A549 (cell line): ENCODE measurements around the gene CCDC137. TPM values are rescaled to one million over a fixed set of nuclear protein-coding genes. Genes with fewer than 3 reads are reported as not detected.

Source experiments
- ATAC-seq, 2 experiments: fragments of 200-7000 bp in 1 of 2; fragments of >200 bp in 1 of 2; cut with Nextera tagmentation in 1 of 2; cut with Tn5 transposase in 1 of 2; 3 replicates each; pipeline versions ENCODE4 v1.8.0 to v1.9.1; 2018 to 2020; ENCODE audit warnings: mild to moderate bottlenecking in 1 of 2, moderate library complexity in 1 of 2
- CTCF ChIA-PET: fragments of 300-600 bp; sonication (Branson Sonifier 250); formaldehyde crosslinking; extraction: SDS; loops from one replicate; lab custom pipeline; 2021; ENCODE audit warnings: antibody characterized with exemption, inconsistent platforms; lab: Yijun Ruan, JAX
- POLR2A ChIA-PET: fragments of 350-600 bp; formaldehyde crosslinking; extraction: SDS; loops from one replicate; lab custom pipeline; 2021; ENCODE audit warnings: antibody characterized with exemption, inconsistent platforms; lab: Yijun Ruan, JAX
- DNase-seq, 2 experiments: peaks; one replicate each; pipeline versions ENCODE4 v3.0.0 to v3.0.0-alpha.2; 2011 to 2016; ENCODE audit warnings: low read depth in 1 of 2, low spot score in 1 of 2
- FAIRE-seq: peaks from 2 replicates; lab custom pipeline; 2011; peaks lifted over from hg19 to GRCh38; lab: Jason Lieb, UNC
- H3K27ac ChIP-seq, 2 experiments: fragments of >200 bp; sonication (Bioruptor Twin); formaldehyde crosslinking; 3 replicates each; pipeline ENCODE4 v1.5.1; 2016 to 2017
- H3K4me1 ChIP-seq: fragments of >200 bp; sonication (Bioruptor Twin); formaldehyde crosslinking; 3 replicates; pipeline ENCODE4 v1.6.1; 2016
- H3K4me2 ChIP-seq: fragments of >200 bp; sonication (Bioruptor Twin); formaldehyde crosslinking; 3 replicates; pipeline ENCODE4 v1.6.1; 2016
- H3K4me3 ChIP-seq: fragments of >200 bp; sonication (Bioruptor Twin); formaldehyde crosslinking; 3 replicates; pipeline ENCODE4 v1.5.1; 2016
- H3K9me3 ChIP-seq: fragments of >200 bp; sonication (Bioruptor Twin); formaldehyde crosslinking; 3 replicates; pipeline ENCODE4 v1.6.1; 2016
- CBX2 ChIP-seq: fragments of 200-600 bp; sonication (generic); IDR thresholded peaks from 2 replicates; pipeline ENCODE4 v1.6.1; 2016; ENCODE audit warnings: low read depth, mild to moderate bottlenecking, borderline replicate concordance
- CEBPB ChIP-seq, 2 experiments: fragments of >200 bp in 1 of 2; sonication (Bioruptor Twin) in 1 of 2; formaldehyde crosslinking in 1 of 2; IDR thresholded peaks; 2 replicates each; pipeline ENCODE4 v1.6.1; 2012 to 2016
- CHD2 ChIP-seq: fragments of 150-350 bp; IDR thresholded peaks from 2 replicates; pipeline ENCODE4 v1.6.1; 2014; ENCODE audit warnings: low read length; ENCODE audit not compliant: partially characterized antibody
- CTCF ChIP-seq: fragments of >200 bp; sonication (Bioruptor Twin); formaldehyde crosslinking; IDR thresholded peaks from 3 replicates; pipeline ENCODE4 v1.5.1; 2016
- E2F6 ChIP-seq: IDR thresholded peaks from 2 replicates; pipeline ENCODE4 v1.6.1; 2012; ENCODE audit warnings: low read depth, borderline replicate concordance
- EHF ChIP-seq: fragments of 250-450 bp; sonication (Bioruptor Pico); IDR thresholded peaks from 2 replicates; pipeline ENCODE4 v1.5.0; 2020; ENCODE audit warnings: mild to moderate bottlenecking
- EP300 ChIP-seq, 2 experiments: fragments of >200 bp; sonication (Bioruptor Twin); formaldehyde crosslinking; IDR thresholded peaks; 2 replicates in 1 of 2; 3 replicates in 1 of 2; pipeline ENCODE4 v1.6.1; 2016 to 2017
- HOXA7 ChIP-seq: fragments of 250-450 bp; sonication (Bioruptor Pico); IDR thresholded peaks from 2 replicates; pipeline ENCODE4 v1.5.0; 2020; ENCODE audit warnings: mild to moderate bottlenecking, moderate library complexity
- HOXB5 ChIP-seq: fragments of 250-450 bp; sonication (Bioruptor Pico); IDR thresholded peaks from 2 replicates; pipeline ENCODE4 v1.5.0; 2020; ENCODE audit warnings: mild to moderate bottlenecking, moderate library complexity
- KDM1A ChIP-seq: fragments of 200-600 bp; sonication (generic); IDR thresholded peaks from 2 replicates; pipeline ENCODE4 v1.6.1; 2016; ENCODE audit warnings: low read depth, mild to moderate bottlenecking
- MAZ ChIP-seq: fragments of 150-350 bp; IDR thresholded peaks from 2 replicates; pipeline ENCODE4 v1.6.1; 2014; ENCODE audit warnings: antibody characterized with exemption, low read depth, low read length, borderline replicate concordance
- RNF2 ChIP-seq: fragments of 200-600 bp; sonication (generic); IDR thresholded peaks from 2 replicates; pipeline ENCODE4 v1.6.1; 2016; ENCODE audit warnings: low read depth, mild to moderate bottlenecking, antibody characterized with exemption, moderate library complexity, borderline replicate concordance
- USF2 ChIP-seq: fragments of 450-650 bp; IDR thresholded peaks from 2 replicates; pipeline ENCODE4 v1.6.1; 2014; ENCODE audit warnings: antibody characterized with exemption
- ZFP36 ChIP-seq: fragments of 450-650 bp; IDR thresholded peaks from 2 replicates; pipeline ENCODE4 v1.6.1; 2014; ENCODE audit warnings: borderline replicate concordance; ENCODE audit not compliant: partially characterized antibody
- WGBS: methylation state at CpG from one replicate; pipeline ENCODE4 v1.1.6; 2017; ENCODE audit errors: missing lambda C conversion rate; 5-methylcytosine and 5-hydroxymethylcytosine counted together
- polyA plus RNA-seq, 4 experiments: library from polyadenylated mRNA; depleted of rRNA in 3 of 4; stranded (reverse); fragments of >200 nt; fragmentation: RNase III in 1 of 4; extraction: RNeasy Plus Mini Kit Qiagen cat#74134 plus additional on column Dnase treatment in 1 of 4; gene quantifications; 2 replicates in 3 of 4; 3 replicates in 1 of 4; pipeline ENCODE4 v1.2.3, GENCODE V29; 2011 to 2017

Gene CCDC137
- polyA plus RNA-seq, 2 of the 4 experiments (the other 2 are of a cell fraction) = 22.6 to 55.0 TPM

- WGBS = 93% methylated on average over 15 of the region's 18 CpGs
- ATAC-seq (no peak), FAIRE-seq (no peak), DNase-seq (no peak)
- CTCF ChIA-PET = interaction anchor here (1.1 to 1.7 kb wide), 4 partner anchors 9 to 29 kb away, joined by 3 to 8 read pairs (median 6); no protein-coding TSS in a partner anchor
- Histone ChIP-seq H3K27ac (no peak overlapping the region), H3K4me1 (peaks cover 12% of the 10 kb centered on the region), H3K4me2 (no peak overlapping the region), H3K4me3 (no peak overlapping the region), H3K9me3 (no peaks in the 10 kb centered on the region)
- POLR2A ChIA-PET = no interaction called here
- TF ChIP-seq KDM1A (no peak), CEBPB (IDR thresholded peaks at IDR 0.05) (no peak), HOXA7 (CRISPR knock-in tag) (no peak), EP300 (IDR thresholded peaks at IDR 0.05) (no peak), CTCF (no peak), EHF (no peak), CHD2 (no peak), ZFP36 (no peak), E2F6 (no peak), RNF2 (no peak), MAZ (no peak)
These were observed 6.0 kb downstream of the CCDC137 start for GRCh38 chr17:81672504-81672903.

- Histone ChIP-seq H3K4me3 (no peak overlapping the region), H3K9me3 (no peaks in the 10 kb centered on the region), H3K4me2 (no peak overlapping the region), H3K27ac (no peak overlapping the region), H3K4me1 (peaks cover 7% of the 10 kb centered on the region)
- no peak for TF ChIP-seq KDM1A
- CTCF ChIA-PET = interaction anchor here (0.6 to 1.7 kb wide), 4 partner anchors 9 to 135 kb away, joined by 3 to 8 read pairs (median 5); no protein-coding TSS in a partner anchor
- POLR2A ChIA-PET = no interaction called here
- DNase-seq (no peak), FAIRE-seq (no peak), ATAC-seq (no peak)
- WGBS = 98% methylated on average over 16 of the region's 16 CpGs
These were observed 6.4 kb downstream of the CCDC137 start for GRCh38 chr17:81672954-81673353.

GRCh38 chr17:81673561-81674258 lies 7.2 kb downstream of the CCDC137 start:
- no peak for TF ChIP-seq CBX2
- no peak for TF ChIP-seq HOXB5 (CRISPR knock-in tag)
- no peak for TF ChIP-seq USF2
- TF ChIP-seq, all 56 proteins: peak for 0
- Histone ChIP-seq H3K27ac (no peak overlapping the region), H3K4me2 (no peak overlapping the region), H3K9me3 (no peaks in the 10 kb centered on the region), H3K4me3 (no peak overlapping the region), H3K4me1 (no peaks in the 10 kb centered on the region)
- ChIA-PET CTCF (interaction anchor here (0.8 to 3.7 kb wide), 5 partner anchors 8 to 73 kb away, joined by 3 to 26 read pairs (median 8); partner anchors contain the start of genes ARL16 and HGS), POLR2A (no interaction called here)
- no peak for ATAC-seq
- no peak for FAIRE-seq
- 92% methylated on average over 18 of the region's 18 CpGs for WGBS
- no peak for DNase-seq
